Stimulated activated CD8-positive, alpha-beta memory T cell treated with anti-CD3 and anti-CD28 coated beads, Interleukin-7, amount 100 ng/mL, for 4 hours (primary cell): Measurements from ENCODE around the gene CLEC9A.

ENCODE experiments used
- DNase-seq, 2 donors: peaks; one replicate each; pipeline ENCODE4 v3.0.0-alpha.2; 2020; ENCODE audit warnings: low read depth in 2 of 2

CLEC9A gene

GRCh38 chr12:10067264-10067663 lies 36.8 kb downstream of the CLEC9A start:
- DNase-seq: no peak

DNA sequence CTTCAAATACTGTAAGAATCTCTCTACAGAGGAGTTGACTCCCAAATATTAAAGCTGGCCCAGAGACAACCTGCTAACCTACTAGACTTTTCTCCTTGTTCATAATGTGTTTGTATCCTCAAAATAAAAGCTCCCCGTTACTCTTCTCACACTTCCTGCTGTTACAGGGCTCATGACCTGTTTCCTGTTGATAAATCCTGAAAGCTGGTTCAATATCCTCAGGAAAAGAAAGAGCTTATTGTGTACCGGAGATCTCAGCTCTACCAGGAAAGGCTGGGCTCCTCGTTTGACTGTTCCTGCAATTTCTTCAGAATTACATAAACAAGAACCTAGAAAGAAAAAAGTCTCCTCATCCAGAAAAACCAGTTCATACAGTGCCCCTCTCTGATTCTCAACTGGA lies 37.5 kb downstream of the CLEC9A start:
- DNase-seq: no peak

- no peak for DNase-seq
These were observed 38.2 kb downstream of the CLEC9A start for GRCh38 chr12:10068644-10069043.

DNA sequence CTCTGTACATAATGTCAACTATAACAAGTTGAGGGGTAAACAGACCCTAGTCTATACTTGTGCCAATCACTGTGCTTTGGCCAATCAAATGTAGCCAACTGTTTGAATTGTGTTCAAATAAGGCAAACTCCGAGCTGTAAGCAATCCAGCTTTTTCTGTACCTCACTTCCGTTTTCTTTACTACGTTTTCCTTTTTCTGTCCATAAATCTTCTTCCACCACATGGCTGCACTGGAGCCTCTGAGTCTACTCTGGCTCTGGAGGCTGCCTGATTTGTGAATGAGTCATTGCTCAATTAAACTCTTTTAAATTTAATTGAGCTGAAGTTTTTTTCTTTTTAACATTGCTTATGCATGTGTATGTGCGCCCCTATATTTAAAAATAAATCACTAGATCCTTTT lies 38.6 kb downstream of the CLEC9A start:
- no peak for DNase-seq

GRCh38 chr12:10069976-10070375 lies 39.5 kb downstream of the CLEC9A start:
- no peak for DNase-seq

DNA sequence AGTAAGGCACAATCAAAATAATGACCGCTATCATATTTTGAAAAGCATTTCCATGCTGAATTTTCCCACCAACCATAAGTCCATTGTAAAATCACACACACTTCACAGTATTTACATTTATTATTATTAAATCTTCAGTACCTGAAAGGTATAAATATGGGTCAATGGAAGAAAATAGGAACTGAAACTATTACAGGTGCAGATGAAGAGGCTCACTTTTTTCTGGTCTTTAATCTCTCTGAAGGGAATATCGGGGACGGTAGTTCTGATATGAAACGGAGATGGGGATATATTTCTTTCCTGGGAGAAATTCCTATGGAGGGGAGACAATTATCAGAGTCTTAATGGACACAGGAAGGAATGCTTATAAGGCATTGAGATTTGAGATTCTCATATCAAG lies 39.9 kb downstream of the CLEC9A start:
- DNase-seq: no peak

GRCh38 chr12:10072131-10072530 lies 41.6 kb downstream of the CLEC9A start:
- no peak for DNase-seq

DNA sequence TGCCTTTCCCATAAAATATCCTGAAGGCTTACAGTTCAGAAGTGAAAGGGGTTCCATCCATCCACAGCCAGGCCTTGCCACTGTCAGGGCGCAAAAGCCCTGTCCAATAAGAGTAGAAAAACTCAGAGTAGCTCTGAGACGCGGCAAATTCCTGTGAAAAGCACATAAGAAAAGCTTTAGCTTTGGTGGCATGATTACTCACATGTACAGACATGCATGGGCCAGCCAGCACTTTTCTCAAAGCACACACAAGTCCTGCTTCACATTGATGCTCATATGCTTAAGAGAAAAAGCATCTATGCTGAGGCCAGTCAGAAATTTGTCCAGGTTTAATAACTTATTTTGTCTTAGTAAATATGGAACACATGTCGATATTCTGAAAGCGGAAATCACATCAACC lies 42.8 kb downstream of the CLEC9A start:
- no peak for DNase-seq

DNA sequence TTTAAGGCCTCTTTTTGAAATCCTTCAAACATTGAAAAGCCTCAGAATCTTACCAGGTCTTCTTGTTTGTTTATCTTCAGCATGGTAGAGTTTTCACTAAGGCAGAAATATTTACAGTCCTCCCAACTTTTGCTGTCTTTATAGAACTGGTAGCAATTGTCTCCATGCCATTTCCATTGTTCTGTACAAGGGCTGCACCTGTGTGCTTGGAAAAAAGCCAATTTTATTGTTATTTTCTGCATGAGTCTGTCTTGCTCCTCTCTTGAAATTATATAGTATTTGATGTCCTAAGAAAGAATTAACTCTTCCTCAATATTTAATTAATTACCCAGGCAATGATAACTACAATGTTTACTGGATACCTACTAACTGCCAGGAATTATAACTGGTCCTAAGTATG lies 45.0 kb downstream of the CLEC9A start:
- DNase-seq: no peak

DNA sequence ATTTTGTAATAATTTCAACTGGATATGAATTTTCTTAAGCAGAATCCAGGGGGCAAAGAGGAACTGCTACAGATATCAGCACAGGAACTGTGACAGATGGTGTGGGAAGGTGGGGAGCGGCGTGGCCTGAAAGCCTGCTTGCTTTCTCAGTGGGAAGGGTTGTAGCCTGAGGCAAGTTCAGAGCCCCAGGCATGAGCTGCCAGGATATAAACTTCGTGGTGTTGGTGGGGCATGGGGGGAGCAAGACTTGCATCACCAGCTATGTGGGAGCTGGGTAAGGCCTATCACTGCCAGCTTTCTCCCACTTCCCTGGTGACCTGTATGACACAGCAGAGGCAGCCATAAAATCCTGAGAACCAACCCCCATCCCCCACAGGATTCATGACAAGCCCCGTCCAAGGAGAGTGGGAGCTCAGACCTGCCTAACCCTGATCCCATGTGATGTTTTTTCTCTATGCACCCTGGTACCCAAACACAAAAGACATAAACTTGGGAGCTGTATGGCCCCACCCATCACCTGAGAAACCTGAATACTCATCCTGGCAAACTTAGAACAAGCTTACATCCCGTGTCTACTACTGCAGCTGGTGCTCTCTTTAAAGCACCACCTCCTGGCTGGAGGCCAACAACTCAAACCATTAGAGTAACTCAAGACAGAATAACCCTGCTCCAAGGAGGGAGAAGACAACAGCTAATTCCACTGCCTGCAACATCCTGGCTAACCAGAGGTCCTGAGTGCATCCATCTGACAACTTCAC lies 51.8 kb downstream of the CLEC9A start:
- DNase-seq: no peak

GRCh38 chr12:10084733-10085132 lies 54.3 kb downstream of the CLEC9A start:
- DNase-seq: no peak

DNA sequence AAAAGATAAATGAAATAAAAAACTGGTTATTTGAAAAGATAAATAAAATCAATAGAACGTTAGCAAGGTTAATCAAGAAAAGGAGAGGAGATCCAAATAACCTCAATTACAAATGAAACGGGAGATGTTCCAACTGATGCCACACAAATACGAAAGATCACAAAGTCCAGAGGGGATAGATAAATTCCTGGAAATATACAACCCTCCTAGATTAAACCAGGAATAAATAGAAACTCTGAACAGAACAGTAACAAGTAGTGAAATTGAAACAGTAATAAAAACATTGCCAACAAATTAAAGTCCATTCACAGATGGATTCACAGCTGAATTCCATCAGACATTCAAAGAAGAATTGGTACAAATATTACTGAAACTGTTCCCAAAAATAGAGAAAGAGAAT lies 55.9 kb downstream of the CLEC9A start:
- DNase-seq: no peak

GRCh38 chr12:10088031-10088430 lies 57.5 kb downstream of the CLEC9A start:
- no peak for DNase-seq

DNA sequence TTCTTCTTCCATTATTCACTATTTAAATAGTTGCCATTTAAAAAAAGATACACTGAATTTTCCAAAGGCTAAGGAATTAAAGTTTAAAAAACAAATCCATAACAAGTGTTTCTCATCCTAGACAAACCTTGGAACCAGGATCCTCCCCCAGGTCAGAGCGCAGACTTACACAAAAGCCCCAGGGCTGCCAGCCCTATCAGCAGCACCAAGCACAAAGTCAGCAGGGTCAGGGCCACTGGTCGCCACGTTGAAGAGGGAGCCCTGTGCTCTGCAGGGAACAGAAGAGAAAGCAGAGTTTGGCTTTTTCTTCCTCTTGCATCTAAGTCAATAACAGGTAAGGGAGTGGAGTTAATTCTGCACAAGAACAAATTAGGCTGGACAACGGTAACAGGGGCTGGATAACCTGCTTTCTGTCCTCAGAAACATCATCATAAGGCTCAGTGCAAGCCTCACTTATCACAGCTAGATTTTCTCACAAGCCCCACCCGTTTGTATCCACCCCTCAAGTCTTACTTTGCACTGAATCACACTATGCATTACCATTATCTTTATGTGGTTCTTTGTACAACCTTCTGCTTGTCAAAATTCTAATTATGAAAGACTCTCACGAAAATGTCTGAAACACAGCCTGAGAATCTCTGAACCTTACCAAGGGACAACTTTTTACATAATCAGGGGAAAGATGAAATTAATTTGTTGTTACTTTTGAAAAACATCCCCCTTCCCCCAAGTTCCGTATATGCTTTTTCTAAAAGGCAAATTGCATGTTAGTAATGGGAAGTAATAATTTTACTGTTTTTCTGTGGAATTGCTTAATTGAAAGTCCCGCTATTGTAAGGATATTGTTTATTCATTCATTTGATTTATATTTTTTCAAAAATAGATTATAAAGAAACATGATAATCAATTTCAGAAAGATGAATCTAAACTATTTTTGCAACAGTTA lies 58.7 kb downstream of the CLEC9A start:
- no peak for DNase-seq

DNA sequence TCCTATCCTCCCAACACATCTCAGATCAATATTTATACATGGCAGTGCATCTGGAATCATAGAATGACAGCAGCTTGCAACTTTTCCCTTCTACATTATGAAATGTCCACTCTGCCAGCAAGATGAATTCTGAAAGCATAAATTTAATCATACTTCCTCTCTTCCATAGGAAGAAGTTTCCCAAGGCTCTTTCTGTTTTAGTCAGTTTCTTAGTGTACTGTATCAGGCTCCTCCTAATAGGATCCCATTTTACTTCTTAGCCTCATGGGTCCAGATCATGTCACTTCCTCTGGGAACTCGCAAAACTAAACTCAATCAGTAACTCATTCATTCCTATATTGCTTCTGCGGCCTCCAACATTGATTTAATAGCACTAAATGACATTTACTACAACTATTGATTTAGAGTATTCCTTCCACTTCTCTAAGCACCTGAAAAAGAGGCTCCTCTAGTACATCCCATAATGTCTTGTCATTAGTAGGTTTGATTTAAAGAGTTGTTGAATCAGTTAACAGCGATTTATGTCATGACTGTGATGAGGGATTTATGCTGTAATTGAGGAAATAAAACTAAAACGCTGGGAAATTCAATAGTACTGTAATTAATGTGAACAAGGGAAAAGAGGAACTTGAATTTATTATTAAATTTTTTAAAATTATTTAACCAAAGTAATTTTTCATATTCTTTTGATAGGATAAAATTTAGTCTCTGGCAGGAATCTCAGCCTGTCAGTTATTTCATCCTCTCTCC lies 64.3 kb downstream of the CLEC9A start:
- no peak for DNase-seq

DNA sequence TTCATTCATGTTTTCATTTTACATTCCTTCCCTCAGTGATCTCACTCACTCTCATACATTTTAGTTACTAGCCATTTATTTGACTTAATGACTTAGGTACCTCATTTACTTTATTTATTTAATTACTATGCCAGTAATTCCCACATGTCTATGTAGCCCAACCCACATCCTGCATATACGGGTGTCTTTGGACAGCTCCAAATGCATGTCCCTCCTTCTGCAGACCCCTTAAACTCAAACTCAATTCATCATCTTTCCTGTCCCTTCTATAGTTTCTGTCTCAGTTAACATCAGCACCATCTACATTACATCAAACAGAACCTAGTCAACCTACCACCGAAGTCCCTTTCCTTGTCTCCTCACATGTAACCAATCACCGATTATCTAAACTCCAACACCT lies 65.5 kb downstream of the CLEC9A start:
- DNase-seq: no peak

- DNase-seq: no peak
These were observed 67.0 kb downstream of the CLEC9A start for GRCh38 chr12:10097521-10097920.

GRCh38 chr12:10098791-10099190 lies 68.3 kb downstream of the CLEC9A start, which contains the start of gene CLEC1A:
TSS of gene CLEC1A (minus strand) at chr12:10098985. CDS start at chr12:10098922, 63 bp downstream.
- DNase-seq: no peak

DNA sequence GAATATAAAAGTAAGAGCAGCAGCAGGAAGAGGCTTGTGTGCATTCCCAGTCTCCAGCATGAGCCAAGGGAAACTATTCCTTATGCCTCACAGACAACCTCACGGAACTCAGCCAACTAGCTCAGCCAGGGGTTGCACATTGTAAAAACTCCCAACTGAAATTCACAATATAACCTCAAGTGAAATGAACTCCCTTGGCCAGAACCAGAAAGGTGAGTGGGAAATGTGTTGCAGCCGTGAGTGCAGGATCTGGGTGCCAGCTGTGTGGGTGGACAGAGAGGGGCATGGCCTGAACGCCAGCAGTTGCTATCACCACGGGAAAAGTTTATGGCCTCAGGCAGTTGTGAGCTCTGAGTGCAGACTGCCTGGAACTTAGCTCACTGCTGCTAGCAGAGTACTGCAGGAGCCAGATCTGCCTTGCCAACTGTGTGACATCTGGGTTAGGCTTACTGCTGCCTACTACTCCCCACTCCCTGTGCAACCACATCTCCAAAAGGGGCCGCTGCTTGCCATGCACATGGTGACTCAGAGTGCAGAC lies 70.6 kb downstream of the CLEC9A start:
- DNase-seq: no peak

DNA sequence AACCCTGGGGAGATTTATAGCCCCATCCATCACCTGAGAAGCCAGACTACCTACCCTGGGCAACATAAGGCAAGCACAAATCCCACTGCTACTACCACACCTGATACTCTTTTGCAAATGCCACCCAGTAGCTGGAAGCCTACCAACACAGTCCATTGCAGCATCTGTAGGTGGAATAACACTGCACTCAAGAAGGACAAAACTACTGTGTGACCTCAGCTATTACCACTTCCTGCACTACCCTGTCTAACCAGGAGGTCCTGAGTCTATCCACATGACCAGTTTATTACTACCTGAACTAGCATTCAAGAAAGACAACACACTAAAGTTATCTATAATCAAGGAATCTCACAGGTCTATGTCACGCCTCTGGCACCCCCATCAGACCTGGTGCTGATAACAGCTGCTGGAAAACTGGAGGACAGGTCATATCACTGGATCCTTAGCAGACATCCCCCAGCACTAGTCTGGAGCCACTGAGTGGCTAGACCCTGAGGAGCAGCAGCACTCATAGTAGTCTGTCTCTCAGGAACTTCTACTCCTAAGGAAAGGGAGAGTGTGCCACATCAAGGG lies 71.3 kb downstream of the CLEC9A start:
- DNase-seq: no peak

DNA sequence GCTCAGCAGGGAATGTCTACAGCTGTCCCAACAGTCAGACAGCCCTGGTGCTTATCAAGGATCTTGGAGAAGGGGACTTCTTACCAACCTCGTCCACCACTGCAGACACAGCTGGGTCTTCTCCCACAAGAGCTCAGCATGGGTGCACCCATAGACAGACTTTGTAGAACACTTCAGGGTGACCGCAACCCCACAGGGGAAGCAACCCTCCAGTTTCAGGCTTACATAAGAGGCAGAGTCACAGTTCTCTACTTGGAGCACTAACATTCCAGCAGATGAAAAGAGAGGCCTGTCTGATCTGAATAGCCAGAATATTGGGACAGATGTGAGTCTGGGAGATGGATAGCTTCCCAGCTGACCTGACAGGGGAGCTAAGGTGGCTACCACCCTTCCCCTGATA lies 71.8 kb downstream of the CLEC9A start:
- no peak for DNase-seq
